AG10803 (cell line): ENCODE results near the gene SFXN2.
A peak's percentile ranks its signal among the peaks of the same experiment; 100 is the strongest.
"Not testable (repeated sequence)": the region's sequence is repeated elsewhere in the genome, so short reads cannot be mapped to it uniquely, and the experiment has no call there.

Experiments
- DNase-seq: peaks from one replicate; pipeline ENCODE4 v3.0.0; 2010; ENCODE audit warnings: low read depth
- H3K4me3 ChIP-seq: 2 replicates; pipeline ENCODE4 v1.5.1; 2011; ENCODE audit warnings: mild to moderate bottlenecking, low read length, control low read depth
- CTCF ChIP-seq: conservative IDR thresholded peaks from 2 replicates; pipeline ENCODE4 v1.5.1; 2011; ENCODE audit warnings: mild to moderate bottlenecking, low read length, control low read depth, inconsistent platforms

Gene SFXN2

GRCh38 chr10:102713539-102713813 lies 960 bp upstream of the SFXN2 start:
- peak; percentile 62; the same call in 1 of the 2 replicates for TF ChIP-seq CTCF
- H3K4me3 ChIP-seq = peak overlapping the region; percentile 96
- DNase-seq = peak; percentile 24

GRCh38 chr10:102713814-102714620 lies 419 bp upstream of the SFXN2 start, which contains the start of gene ARL3:
TSS of gene ARL3 (minus strand) at chr10:102714397. CDS start at chr10:102714275, 122 bp downstream.
- TF ChIP-seq CTCF = no peak; the same call in 1 of the 2 replicates
- peak; percentile 97 for DNase-seq
- peak within 1 kb of the TSS; percentile 96 for H3K4me3 ChIP-seq

GRCh38 chr10:102715880-102716279 lies 1.4 kb downstream of the SFXN2 start:
- DNase-seq = no peak
- H3K4me3 ChIP-seq = no peak overlapping the region
- TF ChIP-seq CTCF = no peak

GRCh38 chr10:102716900-102717565 lies 2.6 kb downstream of the SFXN2 start:
- DNase-seq, H3K4me3 ChIP-seq: not testable (repeated sequence)

GRCh38 chr10:102718220-102718619 lies 3.8 kb downstream of the SFXN2 start:
- no peak for TF ChIP-seq CTCF
- no peak overlapping the region for H3K4me3 ChIP-seq
- no peak for DNase-seq

- no peak for TF ChIP-seq CTCF
- DNase-seq = no peak
- no peak overlapping the region for H3K4me3 ChIP-seq
Measured at GRCh38 chr10:102720337-102720736, 5.9 kb downstream of the SFXN2 start.

- TF ChIP-seq CTCF = no peak
- H3K4me3 ChIP-seq = no peak overlapping the region
- DNase-seq = no peak
Measured at GRCh38 chr10:102720775-102721301, 6.4 kb downstream of the SFXN2 start.
